GM19238 (cell line): ENCODE data around the gene PARD3.

Source experiments
- DNase-seq: peaks from one replicate; pipeline ENCODE4 v3.0.0; 2011; ENCODE audit warnings: low spot score; ENCODE audit not compliant: insufficient read length

The PARD3 gene

DNA sequence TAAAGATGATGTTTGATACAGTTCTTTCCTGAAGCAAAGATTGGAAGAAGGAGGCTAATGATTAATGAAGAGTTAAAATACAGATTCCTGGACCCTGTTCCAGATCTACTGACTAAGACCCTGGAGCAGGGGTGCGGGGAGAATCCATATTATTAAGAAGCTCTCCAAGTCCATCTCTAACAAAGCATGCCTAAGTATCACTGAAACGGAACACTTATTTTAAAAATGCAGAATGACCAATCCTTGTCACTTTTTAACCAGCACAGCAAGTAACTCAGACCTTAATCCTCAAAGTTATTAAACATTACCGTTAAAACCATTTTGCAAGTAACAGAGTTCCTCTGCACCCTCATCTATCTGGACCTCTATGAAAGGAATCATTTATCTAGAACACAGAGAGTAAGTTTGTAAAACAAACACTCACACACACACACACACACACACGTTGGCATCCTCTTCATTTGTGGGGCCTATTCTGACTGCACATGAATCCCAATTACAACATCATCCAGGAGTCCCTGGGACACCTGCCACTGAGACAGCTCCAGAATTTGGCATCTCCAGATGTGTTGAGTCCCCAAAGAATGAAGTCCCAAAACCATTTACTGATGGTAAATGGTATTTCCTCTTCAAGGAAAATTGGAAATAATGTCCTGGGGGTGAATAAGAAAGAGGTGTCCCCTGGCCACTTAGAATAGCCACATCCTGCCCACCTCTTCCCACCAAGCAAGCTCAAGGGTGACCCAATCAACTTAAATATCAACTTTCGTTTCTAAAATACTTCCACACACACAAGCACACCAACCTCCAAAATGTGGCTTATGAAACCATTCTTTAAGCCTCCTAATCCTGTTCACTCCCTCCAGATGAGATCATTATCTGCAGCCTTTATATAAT lies 117.5 kb downstream of the PARD3 start:
- no peak for DNase-seq

DNA sequence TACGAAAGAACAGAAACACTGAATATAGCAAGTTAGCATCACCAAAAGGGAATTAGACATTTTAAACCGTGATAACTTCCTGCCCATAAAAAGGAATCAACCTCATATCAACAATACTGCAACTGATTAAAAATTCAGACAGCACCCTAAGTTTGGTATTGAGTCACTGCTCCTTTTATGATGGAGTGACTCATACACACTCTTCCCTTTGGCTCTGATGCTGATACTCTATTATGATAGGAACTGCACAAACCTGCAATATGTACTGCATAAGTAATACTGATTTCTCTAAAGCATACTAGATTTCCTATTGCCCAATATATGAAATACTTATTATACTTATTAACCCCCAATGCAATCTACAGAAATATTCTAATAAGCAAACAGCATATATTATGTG lies 118.7 kb downstream of the PARD3 start:
- no peak for DNase-seq

DNA sequence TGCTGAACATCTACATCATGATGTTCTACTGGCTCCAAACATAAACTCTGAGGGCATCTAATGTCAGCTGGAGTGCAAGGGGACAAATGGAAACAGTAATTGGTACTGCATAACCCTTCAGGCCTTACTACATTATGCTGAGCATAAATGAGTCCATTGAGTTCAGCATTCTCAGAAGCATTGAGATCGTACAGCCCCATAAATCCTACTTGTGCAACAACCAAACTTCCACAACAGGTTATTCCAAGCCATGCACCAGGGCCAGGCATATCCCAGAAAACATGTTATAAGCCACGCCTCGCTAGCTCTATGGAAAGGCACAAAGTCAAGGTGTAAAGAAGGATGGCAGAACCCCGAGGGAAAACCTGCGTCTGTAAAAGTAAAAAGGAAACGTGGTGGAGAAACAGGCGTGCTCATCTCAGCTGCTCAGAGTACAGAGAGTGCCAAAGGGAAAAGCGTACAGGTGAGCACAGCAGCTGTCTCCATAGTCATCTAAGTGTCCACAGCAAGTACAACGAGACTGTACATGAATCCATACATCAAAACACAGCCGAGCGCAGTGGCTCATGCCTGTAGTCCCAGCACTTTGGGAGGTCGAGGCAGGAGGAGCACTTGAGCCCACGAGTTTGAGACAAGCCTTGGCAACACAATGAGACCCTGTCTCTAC lies 124.6 kb downstream of the PARD3 start:
- DNase-seq, result no peak

DNA sequence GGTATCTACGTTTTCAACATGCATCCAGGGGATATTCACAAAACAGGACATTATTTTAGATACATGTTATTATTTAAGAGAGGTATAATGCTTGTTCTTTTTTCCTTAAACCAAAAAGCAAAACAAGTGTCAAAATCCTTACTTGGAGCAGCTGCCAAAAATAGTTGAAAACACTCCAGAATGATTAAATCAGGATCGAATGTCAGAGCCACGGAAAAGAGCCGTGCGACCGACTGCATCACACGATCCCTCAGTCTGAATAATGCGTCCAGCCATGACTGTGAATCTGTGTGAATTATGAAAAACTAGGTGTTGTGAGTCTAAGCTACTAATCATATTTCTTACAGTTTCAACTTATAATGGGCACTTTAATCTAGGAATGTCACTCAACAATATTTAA lies 126.0 kb downstream of the PARD3 start:
- no peak for DNase-seq

DNA sequence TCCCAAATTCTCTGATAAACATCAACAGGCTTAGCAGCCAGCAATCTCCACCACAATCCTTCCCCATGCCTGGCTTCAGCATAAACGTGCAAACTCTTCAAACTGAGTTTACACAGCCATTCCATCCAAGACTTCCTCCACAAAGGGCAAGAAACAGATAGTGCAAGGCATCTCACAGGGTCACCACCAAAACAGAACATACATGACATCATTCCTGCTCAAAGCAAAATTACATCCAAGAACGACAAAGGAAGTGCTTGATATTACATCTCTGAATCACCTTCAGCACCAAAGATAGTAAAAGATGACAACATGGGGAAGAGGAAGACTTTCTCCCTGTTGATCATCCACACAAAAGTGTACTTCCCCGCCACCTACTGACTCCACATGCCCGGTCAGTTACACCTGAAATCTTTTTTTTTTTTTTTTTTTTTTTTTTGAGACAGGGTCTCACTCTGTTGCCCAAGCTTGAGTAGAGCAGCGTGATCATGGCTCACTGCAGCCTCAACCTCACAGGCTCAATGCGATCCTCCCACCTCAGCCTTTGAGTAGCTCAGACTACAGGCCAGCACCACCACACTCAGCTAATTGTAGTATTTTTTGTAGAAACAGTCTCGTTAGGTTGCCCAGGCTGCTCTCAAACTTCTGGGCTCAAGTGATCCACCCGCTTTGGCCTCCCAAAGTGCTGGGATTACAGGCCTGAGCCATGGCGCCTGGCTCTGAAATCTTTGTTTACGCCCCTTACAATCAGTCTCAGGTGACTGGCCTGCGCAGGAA lies 127.5 kb downstream of the PARD3 start:
- DNase-seq, result no peak

DNA sequence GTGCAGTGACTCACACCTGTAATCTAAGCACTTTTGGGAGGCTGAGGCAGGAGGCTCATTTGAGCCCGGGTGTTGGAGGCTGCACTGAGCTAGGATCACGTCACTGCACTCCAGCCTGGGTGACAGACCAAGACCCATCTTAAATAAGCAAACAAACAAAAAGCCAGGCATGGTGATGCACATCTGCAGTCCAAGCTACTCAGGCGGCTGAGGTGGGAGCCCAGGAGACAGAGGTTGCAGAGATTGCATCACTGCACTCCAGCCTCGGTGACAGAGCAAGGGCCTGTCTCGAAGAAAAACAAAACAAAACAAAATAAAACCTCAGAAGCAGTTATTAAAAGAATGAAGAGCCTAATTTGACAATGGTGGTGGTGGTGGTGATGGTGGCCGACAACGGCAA lies 132.5 kb downstream of the PARD3 start:
- no peak for DNase-seq

DNA sequence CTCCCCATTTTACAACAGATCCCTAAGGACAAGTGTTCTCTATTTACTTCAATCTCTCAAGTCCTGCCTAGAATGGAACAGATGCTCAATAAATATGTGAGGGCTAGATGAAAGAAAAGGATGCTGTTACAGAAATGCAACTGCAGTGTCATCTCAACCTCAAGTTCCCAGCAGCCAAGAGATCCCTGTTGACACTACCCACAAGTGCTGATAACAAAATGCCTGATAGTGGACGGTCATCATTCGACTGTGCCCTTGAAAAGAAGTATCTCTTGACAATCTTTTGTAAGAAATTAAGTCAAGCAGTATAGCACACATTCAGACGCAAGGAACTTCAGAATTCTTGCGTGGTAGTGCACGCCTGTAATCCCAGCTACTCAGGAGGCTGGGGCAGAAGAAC lies 133.2 kb downstream of the PARD3 start:
- no peak for DNase-seq

DNA sequence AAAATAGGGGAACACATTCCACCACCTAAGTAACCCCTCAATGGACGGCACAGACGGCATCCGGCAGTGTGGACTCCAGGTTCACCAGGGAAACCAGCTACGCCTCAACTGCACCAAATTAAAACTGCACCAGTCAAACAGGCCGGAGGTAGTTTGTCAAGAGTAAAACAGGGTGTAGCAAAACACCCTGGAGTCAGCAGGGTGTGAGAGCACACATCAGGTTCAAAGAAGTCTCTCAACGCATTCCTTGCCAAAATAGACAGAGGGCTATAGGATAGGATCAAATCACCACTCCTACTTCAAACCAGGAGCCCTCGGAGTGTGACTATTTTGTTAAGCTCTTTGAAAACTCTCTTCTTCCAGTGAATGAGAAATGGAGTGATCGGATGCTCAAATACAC lies 135.9 kb downstream of the PARD3 start:
- no peak for DNase-seq

DNA sequence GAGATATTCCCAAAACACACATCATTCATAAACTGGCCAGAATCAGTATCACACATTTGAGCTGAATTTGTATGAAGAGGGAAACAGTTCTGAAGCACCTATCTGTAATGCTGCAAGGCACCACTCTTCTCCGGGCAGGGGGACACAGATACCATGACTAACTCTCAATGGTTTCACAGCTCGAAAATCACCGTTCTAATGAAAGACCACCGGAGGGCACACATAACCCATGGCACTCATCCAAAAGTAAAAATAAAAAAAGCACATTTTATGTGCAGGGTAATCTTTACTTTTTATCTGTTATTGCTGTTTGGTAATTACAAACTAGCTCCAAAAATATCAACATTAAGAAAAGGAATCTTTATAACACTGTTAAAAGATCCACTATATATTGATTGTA lies 137.5 kb downstream of the PARD3 start:
- no peak for DNase-seq

DNA sequence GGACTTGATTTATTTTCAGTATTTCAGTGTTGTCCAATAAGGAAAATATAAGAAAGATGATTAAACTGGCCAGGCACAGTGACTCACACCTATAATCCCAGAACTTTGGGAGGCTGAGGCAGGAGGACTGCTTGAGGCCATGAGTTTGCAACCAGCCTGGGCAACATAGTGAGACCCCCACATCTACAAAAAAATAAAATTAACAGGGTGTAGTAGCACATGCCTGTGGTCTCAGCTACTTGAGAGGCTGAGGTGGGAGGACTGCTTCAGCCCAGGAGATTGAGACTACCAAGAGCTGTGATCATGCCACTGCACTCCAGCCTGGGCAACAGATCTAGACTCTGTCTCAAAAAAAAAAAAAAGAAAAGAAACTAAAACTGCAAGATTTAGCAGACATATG lies 138.0 kb downstream of the PARD3 start:
- DNase-seq, result no peak

DNA sequence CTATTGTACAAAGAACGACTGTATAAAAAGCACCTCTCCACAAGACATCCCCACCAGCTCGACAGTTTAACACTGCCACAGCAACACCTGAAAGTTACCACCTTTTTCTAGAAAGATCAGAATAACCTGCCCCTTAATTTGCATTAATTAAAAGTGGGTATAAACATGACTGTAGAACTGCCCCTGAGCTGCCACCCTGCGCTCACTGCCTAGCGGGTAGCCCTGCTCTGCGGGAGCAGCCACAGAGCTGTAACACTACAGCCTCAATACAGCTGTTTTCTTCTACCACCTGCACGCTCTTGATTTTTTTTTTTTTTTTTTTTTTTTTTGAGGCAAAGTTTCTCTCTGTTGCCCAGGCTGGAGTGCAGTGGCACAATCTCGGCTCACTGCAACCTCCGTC lies 140.9 kb downstream of the PARD3 start:
- DNase-seq, result no peak

DNA sequence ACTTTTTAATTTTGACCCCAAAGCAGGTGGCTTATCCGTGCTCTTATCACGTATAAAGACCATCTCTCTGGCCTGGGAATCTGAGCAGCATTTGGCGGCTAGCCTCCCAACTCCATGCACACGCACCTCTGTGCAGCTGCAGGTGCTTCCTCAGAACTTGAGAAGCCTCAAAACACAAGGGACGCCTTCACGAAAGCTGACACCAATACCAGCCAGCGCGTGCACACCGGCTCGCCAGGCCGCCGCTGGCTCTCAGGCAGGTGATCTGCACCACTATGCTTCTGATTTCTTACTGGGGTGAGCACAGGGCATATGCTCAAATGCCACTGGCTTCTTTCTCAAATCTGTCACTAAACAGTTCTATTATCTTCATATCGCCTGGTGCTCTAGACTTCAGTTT lies 145.0 kb downstream of the PARD3 start:
- DNase-seq, result no peak

DNA sequence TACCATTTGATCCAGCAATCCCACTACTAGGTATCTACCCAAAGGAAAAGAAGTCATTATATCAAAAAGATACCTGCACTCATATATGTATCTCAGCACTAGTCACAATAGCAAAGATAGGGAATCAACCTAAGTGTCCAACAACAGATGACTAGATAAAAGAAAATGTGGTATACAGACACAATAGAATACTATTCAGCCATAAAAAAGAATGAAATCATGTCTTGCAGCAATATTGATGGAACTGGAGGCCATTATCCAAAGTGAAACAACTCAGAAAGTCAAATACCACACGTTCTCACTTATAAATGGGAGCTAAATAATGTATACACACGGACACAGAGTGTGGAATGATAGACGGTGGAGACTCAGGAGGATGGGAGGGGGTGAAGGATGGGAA lies 146.0 kb downstream of the PARD3 start:
- DNase-seq, result no peak

DNA sequence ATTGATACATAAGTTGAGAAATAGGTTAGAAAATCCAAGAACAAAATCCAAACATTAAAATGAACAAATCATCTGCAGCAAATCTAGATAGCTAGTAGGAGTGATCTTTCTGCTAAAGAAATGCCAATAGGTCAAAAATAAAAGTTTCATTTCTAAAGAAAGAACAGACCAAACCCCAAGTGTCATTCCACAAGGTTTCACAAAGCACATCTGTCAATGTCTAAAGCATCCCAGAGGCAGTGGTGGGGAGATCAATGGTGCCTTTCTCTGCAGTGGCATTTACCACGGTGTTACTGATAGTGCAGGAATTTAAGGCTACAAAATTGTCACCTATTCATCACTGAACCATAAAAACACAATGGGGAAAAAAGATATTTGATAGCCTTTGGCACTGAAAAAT lies 147.9 kb downstream of the PARD3 start:
- DNase-seq, result no peak

DNA sequence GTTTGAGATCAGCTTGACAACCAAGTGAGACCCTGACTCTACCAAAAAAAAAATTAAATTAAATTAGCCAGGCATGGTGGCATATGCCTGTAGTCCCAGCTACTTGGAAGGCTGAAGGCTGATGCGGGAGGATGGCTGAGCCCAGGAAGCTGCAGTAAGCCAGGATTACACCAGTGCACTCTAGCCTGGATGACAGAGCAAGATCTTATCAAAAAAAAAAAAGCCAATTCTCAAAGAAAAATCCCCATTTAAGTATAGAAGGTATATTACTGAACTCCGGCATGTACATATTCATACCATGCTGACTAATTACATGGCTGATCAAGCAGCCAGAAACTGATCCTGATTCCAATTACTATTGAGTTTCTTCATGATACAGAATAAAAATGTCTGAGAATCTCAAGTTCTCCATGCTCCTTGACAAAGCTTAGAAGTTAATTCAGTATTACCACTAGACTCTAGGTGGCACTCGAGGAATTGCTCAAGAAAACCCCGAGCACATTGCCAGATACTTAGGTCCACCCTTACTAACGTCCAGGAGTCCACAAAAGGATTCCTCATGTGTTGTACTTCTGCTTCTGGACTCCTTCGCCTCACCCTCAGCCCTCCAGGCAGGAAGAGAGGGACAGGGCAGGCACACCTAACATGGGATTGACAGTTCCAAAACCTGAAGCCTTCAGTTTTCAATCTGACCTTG lies 148.9 kb downstream of the PARD3 start:
- peak; percentile 13 for DNase-seq

DNA sequence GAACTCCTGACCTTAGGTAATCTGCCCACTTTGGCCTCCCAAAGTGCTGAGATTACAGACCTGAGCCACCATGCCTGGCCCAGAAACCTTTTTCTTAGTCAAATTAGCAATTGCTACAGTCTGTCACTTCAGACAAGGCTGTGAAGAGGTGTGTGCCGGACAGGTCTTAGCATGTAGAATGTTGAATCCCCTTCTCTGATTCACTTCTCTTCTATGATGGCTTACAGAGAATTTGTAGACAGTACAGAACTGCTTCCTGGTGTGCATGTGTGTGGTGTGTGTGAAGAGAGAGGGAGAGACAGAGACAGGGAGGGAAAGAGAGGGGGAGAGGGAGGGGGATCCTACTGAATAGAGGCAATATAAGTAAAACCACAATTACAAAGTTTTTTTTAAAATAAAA lies 150.4 kb downstream of the PARD3 start:
- no peak for DNase-seq

DNA sequence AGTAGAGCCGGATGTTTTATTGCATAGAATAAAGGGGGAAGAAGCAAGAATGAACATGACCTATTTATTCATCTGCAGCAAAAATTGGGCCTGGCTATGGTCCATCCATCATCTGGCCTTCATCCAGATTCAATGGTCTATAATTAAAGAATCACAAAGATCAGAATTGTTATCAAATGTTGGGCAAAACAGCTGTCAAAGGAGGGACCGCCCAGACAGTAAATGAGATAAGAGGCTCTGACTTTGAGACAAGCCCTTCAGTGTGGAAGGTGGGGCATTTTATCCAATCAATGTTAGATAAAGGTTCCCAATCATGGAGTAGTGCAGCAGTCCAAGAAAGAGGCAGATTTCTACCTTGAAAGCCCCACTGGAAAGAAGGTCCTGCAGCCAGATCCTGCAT lies 153.5 kb downstream of the PARD3 start:
- DNase-seq, result no peak

DNA sequence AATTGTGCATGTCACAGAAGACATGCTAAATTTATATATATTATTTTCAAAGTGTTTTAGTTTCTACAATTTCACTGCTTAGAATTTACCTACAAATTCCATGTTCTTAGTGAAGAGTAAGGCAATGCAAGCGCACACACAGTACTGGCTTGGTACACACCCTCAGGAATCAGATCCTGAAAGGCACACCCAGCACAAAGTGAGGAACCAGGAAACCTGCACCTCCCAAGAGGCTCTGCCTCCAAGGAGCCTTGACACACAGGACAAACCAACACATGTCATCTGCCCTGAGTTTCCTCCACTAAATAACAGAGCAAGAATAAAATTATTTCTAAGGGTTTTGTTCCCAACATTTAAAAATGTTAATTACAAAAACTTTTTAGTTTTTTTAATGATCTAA lies 156.2 kb downstream of the PARD3 start:
- no peak for DNase-seq

DNA sequence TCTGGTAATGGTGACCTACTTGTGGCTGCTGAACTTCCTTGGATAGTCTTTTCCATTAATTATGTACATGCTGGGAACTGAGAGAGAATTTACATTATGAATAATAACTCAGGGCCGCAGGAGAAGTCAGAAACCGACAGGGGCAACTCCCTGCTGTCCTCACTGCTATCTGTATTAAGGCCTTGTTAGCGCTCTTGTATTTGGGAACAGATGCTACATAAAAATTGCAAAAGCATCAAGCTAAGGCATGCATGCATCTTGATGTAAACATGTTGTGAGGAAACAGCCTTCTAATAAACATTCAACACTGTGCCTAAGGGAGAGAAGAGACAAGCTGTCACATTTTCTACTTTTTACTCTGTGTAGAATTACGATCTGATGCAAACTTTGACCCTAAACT lies 158.4 kb downstream of the PARD3 start:
- no peak for DNase-seq

DNA sequence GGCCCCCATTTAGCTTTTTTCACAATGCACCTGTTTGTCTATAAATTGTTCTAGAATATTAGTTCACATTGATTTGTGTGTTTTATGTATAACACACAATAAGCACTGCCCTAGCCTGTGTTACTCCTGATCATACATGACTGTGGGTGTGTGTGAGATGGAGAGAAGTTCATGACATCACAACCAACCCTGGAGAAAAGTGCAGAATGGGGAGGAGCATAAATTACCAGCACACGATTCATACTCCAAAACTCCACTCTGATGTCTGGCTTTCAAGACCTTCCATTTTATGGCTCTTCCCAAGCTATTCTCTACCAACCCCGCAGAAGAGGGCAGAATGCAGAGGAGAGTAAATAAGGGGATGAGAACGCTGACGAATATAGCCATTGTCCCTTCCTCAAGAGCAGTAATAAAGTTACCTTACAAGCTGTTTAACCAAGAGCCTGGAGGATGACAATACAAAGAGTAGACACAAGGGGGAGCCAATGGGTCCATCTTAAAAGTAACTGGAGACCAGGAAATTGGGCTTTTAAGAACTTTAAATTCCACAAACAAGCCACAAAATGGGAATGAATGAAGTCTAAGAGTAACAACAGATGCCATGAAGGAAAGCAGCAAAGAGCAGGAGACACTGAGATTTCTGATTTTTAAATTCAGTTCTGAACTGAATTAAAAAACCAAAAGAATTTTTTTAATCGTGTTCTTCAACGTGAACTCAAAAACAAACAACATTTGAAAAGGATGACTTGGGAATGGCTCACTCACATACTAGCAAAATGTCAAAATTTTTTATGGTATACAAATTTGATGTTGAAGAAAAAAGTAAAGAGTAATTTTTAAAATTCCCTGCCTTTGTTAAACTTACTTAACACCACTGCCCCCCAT lies 159.6 kb downstream of the PARD3 start:
- no peak for DNase-seq

DNA sequence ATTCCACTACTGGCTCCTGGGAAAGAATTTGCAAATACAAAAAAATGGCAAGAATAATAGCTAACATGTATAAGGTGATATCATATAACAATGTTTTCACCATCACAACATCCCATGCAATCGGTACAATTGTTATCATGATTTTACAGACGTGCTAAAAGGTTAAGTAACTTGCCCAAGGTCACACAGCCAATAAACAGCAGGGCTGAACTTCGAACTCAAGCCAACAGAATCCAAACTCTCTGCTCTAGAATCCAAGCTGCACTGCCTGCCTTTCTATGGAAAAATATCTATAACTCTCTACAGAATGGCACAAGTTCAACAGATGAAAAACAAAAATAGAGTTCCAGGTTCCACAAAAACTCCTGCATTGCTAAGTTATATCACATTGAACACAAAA lies 160.9 kb downstream of the PARD3 start:
- DNase-seq, result no peak
